Astrocyte (in vitro differentiated cells and primary cell): ENCODE results near the gene ITGA8.

Experiments used
- EZH2 ChIP-seq: IDR thresholded peaks from 2 replicates; pipeline ENCODE4 v1.6.1; 2012; ENCODE audit warnings: mild to moderate bottlenecking, low read length, inconsistent platforms; ENCODE audit not compliant: insufficient read depth
- TF ChIP-seq, protein P1 (sequence below): IDR thresholded peaks from 2 replicates; pipeline ENCODE4 v1.5.1; 2011; ENCODE audit warnings: low read depth, mild to moderate bottlenecking, inconsistent platforms, low read length, moderate library complexity; ENCODE audit not compliant: insufficient read depth

DNA sequence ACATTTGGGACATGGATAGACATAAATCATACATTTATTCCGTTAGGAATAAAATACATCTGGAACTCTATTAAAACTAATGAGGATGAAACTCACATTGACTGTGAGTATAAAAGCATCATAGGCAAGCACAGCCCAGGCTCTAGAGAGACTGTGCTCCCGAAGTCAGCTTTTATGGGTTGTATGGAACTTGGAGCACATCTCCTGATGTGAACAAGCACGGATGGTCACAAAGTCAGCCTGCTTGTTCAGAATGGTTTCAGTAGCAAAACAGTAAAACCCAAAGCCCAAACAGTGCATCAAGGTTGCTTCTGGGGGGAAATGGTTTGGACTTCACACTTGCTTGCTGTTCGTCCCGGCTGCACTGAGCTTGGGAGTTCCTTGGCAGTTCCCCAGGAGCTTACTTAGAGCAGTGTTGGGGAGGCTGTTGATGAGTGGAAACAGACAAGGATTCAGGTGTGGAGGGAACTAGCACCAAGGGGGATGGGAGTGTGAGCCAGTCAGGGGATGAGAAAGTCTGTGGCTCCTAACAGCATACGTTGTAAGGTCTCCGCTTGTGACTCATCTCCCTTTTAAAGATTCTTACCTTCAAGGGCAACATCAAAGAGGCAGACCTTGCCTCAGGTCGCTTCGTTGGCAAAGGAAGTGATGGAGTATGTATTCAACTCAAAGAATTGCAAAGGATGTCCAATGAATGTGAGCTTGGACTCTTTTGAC, 19.7 kb upstream of the ITGA8 start:
- TF ChIP-seq, protein P1, sequence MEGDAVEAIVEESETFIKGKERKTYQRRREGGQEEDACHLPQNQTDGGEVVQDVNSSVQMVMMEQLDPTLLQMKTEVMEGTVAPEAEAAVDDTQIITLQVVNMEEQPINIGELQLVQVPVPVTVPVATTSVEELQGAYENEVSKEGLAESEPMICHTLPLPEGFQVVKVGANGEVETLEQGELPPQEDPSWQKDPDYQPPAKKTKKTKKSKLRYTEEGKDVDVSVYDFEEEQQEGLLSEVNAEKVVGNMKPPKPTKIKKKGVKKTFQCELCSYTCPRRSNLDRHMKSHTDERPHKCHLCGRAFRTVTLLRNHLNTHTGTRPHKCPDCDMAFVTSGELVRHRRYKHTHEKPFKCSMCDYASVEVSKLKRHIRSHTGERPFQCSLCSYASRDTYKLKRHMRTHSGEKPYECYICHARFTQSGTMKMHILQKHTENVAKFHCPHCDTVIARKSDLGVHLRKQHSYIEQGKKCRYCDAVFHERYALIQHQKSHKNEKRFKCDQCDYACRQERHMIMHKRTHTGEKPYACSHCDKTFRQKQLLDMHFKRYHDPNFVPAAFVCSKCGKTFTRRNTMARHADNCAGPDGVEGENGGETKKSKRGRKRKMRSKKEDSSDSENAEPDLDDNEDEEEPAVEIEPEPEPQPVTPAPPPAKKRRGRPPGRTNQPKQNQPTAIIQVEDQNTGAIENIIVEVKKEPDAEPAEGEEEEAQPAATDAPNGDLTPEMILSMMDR, result no peak
- TF ChIP-seq EZH2, result no peak
